ENCODE data around the gene TNFRSF18. TPM values are rescaled to one million over a fixed set of nuclear protein-coding genes. Genes with fewer than 3 reads are reported as not detected.

TNFRSF18 gene
- total RNA-seq, 1 donor from 2014 or later, result 0.98 TPM

DNA sequence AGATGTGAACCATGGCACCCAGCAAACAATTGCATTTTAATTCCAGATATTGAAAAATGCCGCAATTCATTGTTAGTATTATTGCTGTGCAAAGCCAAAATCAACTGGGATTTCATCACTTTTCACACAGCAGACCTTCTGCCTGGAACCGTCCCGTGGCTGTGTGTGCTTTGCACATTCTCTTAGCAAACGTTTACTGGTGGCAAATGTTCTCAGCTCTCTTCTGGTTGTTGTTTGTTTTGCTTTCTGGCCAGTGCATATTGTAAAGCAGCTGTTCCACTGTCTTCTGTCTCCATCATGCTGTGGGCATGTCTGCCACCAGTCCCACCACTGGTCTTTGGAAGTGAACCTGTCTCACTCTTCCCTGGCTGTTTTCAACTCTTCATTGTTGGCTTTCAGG lies 52.5 kb downstream of the TNFRSF18 start:
- intact Hi-C loops (cut with DNase I), result no loop called here
- Histone ChIP-seq H3K27me3 (no peaks in the 10 kb centered on the region), H3K4me1 (peaks cover 10% of the 10 kb centered on the region), H3K9me3 (no peaks in the 10 kb centered on the region), H3K4me3 (no peak overlapping the region), H3K36me3 (no peaks in the 10 kb centered on the region), H3K27ac (no peak overlapping the region)
- TF ChIP-seq, protein P1, sequence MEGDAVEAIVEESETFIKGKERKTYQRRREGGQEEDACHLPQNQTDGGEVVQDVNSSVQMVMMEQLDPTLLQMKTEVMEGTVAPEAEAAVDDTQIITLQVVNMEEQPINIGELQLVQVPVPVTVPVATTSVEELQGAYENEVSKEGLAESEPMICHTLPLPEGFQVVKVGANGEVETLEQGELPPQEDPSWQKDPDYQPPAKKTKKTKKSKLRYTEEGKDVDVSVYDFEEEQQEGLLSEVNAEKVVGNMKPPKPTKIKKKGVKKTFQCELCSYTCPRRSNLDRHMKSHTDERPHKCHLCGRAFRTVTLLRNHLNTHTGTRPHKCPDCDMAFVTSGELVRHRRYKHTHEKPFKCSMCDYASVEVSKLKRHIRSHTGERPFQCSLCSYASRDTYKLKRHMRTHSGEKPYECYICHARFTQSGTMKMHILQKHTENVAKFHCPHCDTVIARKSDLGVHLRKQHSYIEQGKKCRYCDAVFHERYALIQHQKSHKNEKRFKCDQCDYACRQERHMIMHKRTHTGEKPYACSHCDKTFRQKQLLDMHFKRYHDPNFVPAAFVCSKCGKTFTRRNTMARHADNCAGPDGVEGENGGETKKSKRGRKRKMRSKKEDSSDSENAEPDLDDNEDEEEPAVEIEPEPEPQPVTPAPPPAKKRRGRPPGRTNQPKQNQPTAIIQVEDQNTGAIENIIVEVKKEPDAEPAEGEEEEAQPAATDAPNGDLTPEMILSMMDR (IDR thresholded peaks at IDR 0.05), result no peak
- DNase-seq (no peak), ATAC-seq (no peak)

Small RNA genes lying within 50 kb of the gene (microRNA-seq; reads per million reads assigned to microRNA genes)
- gene MIR200A (ENCODE audit: borderline microRNAs expressed), result 532 reads per million, percentile 82 among the genes with 10 or more reads in this experiment
- 3,711 reads per million, percentile 93 among the genes with 10 or more reads in this experiment for gene MIR200B (ENCODE audit: borderline microRNAs expressed)
- 365 reads per million, percentile 77 among the genes with 10 or more reads in this experiment for gene MIR429 (ENCODE audit: borderline microRNAs expressed)

Other genes with a start within 250 kb of the TNFRSF18 start
- gene NOC2L, start 247.3 kb downstream of the TNFRSF18 start, total RNA-seq, result 54.5 TPM
- 17.0 TPM for gene KLHL17, start 246.0 kb downstream of the TNFRSF18 start, total RNA-seq
- 2.1 TPM for gene PLEKHN1, start 240.1 kb downstream of the TNFRSF18 start, total RNA-seq
- 0.35 TPM for gene PERM1, start 224.5 kb downstream of the TNFRSF18 start, total RNA-seq
- 26.8 TPM for gene HES4, start 206.5 kb downstream of the TNFRSF18 start, total RNA-seq
- gene ISG15, start 193.1 kb downstream of the TNFRSF18 start, total RNA-seq, result 93.6 TPM
- 135 TPM for gene AGRN, start 186.5 kb downstream of the TNFRSF18 start, total RNA-seq
- 0.55 TPM for gene RNF223, start 132.3 kb downstream of the TNFRSF18 start, total RNA-seq
- gene C1orf159, start 90.5 kb downstream of the TNFRSF18 start, total RNA-seq, result 9.7 TPM
- not detected for gene TTLL10, start 32.7 kb downstream of the TNFRSF18 start, total RNA-seq
- 7.7 TPM for gene TNFRSF4, start 7.6 kb upstream of the TNFRSF18 start, total RNA-seq
- gene SDF4, start 25.4 kb upstream of the TNFRSF18 start, total RNA-seq, result 132 TPM
- 16.7 TPM for gene B3GALT6, start 25.6 kb upstream of the TNFRSF18 start, total RNA-seq
- 2.6 TPM for gene C1QTNF12, start 40.1 kb upstream of the TNFRSF18 start, total RNA-seq
- 52.5 TPM for gene UBE2J2, start 67.3 kb upstream of the TNFRSF18 start, total RNA-seq
- 3.6 TPM for gene SCNN1D, start 73.8 kb upstream of the TNFRSF18 start, total RNA-seq
- 55.2 TPM for gene ACAP3, start 101.3 kb upstream of the TNFRSF18 start, total RNA-seq
- 14.2 TPM for gene PUSL1, start 102.0 kb upstream of the TNFRSF18 start, total RNA-seq
- gene INTS11, start 118.1 kb upstream of the TNFRSF18 start, total RNA-seq, result 81.9 TPM
- 20.4 TPM for gene CPTP, start 118.2 kb upstream of the TNFRSF18 start, total RNA-seq
- 0.32 TPM for gene TAS1R3, start 124.7 kb upstream of the TNFRSF18 start, total RNA-seq
- gene DVL1, start 142.8 kb upstream of the TNFRSF18 start, total RNA-seq, result 66.0 TPM
- gene MXRA8, start 152.0 kb upstream of the TNFRSF18 start, total RNA-seq, result 66.3 TPM
- 92.1 TPM for gene AURKAIP1, start 168.6 kb upstream of the TNFRSF18 start, total RNA-seq
- 165 TPM for gene CCNL2, start 192.7 kb upstream of the TNFRSF18 start, total RNA-seq
- gene MRPL20, start 200.7 kb upstream of the TNFRSF18 start, total RNA-seq, result 80.7 TPM
- gene ANKRD65, start 214.7 kb upstream of the TNFRSF18 start, total RNA-seq, result 21.5 TPM
- 87.4 TPM for gene VWA1, start 229.1 kb upstream of the TNFRSF18 start, total RNA-seq
- 10.4 TPM for gene ATAD3C, start 243.1 kb upstream of the TNFRSF18 start, total RNA-seq